ENCODE data around the gene WFDC2. TPM values are rescaled to one million over a fixed set of nuclear protein-coding genes. Genes with fewer than 3 reads are reported as not detected.

WFDC2 gene
- total RNA-seq, 4 donors from 2014 or later = 11.0 to 325 (median 38.8) TPM

DNA sequence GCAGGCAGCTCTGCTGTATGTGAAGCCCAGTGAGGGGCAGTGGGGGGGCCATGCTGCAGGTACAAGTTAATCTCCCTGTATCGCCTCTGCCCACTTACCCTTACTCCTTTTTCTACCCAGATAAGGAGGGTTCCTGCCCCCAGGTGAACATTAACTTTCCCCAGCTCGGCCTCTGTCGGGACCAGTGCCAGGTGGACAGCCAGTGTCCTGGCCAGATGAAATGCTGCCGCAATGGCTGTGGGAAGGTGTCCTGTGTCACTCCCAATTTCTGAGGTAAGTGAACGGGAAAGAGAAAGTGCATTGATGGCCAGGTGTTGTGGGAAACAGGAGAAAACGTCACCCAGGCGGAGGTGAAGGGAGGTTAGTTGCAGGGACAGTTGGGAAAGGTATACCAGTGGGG is 10.3 kb downstream of the WFDC2 start:
- in situ Hi-C loops (cut with MboI; ENCODE audit: low pct_ligation_motif_present in 1 of 4, low pct_unique_long_range_greater_than_20kb in 1 of 4, low sequenced_read_pairs in 3 of 4) (no loop called here), intact Hi-C loops (cut with DNase I; ENCODE audit: low total_unique reads) (no loop called here)
- WGBS, 2 donors (ENCODE audit: low coverage in 1 of 2) = 88 to 95% methylated on average over 7 of the region's 7 CpGs
- no peak for TF ChIP-seq POLR2A (IDR thresholded peaks at IDR 0.05)
- TF ChIP-seq EP300 (IDR thresholded peaks at IDR 0.05; ENCODE audit: low read depth) = no peak
- TF ChIP-seq POLR2AphosphoS5 (IDR thresholded peaks at IDR 0.05) = no peak
- TF ChIP-seq CTCF (IDR thresholded peaks at IDR 0.05) = no peak
- Histone ChIP-seq H3K36me3 (no peaks in the 10 kb centered on the region), H3K4me1 (peaks cover 0 to 4% (median 0%) of the 10 kb centered on the region in 4 donors), H3K9me3 (no peaks in the 10 kb centered on the region), H3K27me3 (no peaks in the 10 kb centered on the region), H3K4me3 (no peak overlapping the region), H3K27ac (no peak overlapping the region)
- DNase-seq = no peak

DNA sequence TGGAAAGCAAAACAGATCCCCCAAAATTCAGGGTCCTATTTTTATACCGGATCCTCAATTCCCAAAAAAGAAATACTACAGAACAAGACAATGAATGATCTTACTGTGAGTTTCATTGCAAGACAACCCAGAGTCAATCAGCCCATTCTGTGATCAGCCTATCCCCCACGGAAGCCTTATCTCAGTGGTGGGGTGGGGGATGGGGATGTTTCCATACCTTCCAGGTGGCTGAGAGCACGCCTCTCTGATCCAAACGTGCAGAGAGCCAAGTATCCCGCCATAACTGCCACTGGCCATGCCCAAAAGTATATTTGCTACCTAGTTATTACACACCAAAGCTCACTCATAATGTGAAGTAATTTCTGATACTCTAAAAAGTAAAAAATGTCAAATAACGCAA is 15.1 kb downstream of the WFDC2 start:
- intact Hi-C loops (cut with DNase I; ENCODE audit: low total_unique reads) = no loop called here
- peaks cover 6% of the 10 kb centered on the region for H3K27me3 ChIP-seq
- 38 to 50% methylated on average over 1 to 6 of the region's 6 CpGs for WGBS, 2 donors (ENCODE audit: low coverage in 1 of 2)
- no peak overlapping the region for H3K4me3 ChIP-seq
- peaks cover 0 to 4% (median 0%) of the 10 kb centered on the region in 4 donors for H3K4me1 ChIP-seq
- H3K27ac ChIP-seq = peak overlapping the region in 2 of 4 donors; percentile 11 to 40
- H3K36me3 ChIP-seq = no peaks in the 10 kb centered on the region
- H3K9me3 ChIP-seq = no peaks in the 10 kb centered on the region
- DNase-seq = peak; percentile 34
- in situ Hi-C loops (cut with MboI; ENCODE audit: low pct_ligation_motif_present in 1 of 4, low pct_unique_long_range_greater_than_20kb in 1 of 4, low sequenced_read_pairs in 3 of 4) = no loop called here
- TF ChIP-seq POLR2AphosphoS5 (IDR thresholded peaks at IDR 0.05) = no peak
- TF ChIP-seq CTCF (IDR thresholded peaks at IDR 0.05) = no peak
- no peak for TF ChIP-seq EP300 (IDR thresholded peaks at IDR 0.05; ENCODE audit: low read depth)
- no peak for TF ChIP-seq POLR2A (IDR thresholded peaks at IDR 0.05)

- in situ Hi-C loops (cut with MboI; ENCODE audit: low pct_ligation_motif_present in 1 of 4, low pct_unique_long_range_greater_than_20kb in 1 of 4, low sequenced_read_pairs in 3 of 4) = no loop called here
- TF ChIP-seq POLR2A (IDR thresholded peaks at IDR 0.05) (no peak), EP300 (IDR thresholded peaks at IDR 0.05; ENCODE audit: low read depth) (no peak), POLR2AphosphoS5 (IDR thresholded peaks at IDR 0.05) (no peak), CTCF (IDR thresholded peaks at IDR 0.05) (no peak)
These were observed 15.8 kb downstream of the WFDC2 start for GRCh38 chr20:45485388-45485787.

GRCh38 chr20:45487231-45487635 is 17.7 kb downstream of the WFDC2 start:
- Histone ChIP-seq H3K27ac (no peak overlapping the region), H3K36me3 (no peaks in the 10 kb centered on the region), H3K4me1 (peaks cover 0 to 4% (median 0%) of the 10 kb centered on the region in 4 donors), H3K27me3 (peaks cover 6% of the 10 kb centered on the region), H3K4me3 (no peak overlapping the region), H3K9me3 (no peaks in the 10 kb centered on the region)
- WGBS, 2 donors (ENCODE audit: low coverage in 1 of 2) = 56% methylated on average over 20 of the region's 20 CpGs; no CpG with 5 or more reads in 1 of the 2 donors
- in situ Hi-C loops (cut with MboI; ENCODE audit: low pct_ligation_motif_present in 1 of 4, low pct_unique_long_range_greater_than_20kb in 1 of 4, low sequenced_read_pairs in 3 of 4) = no loop called here
- intact Hi-C loops (cut with DNase I; ENCODE audit: low total_unique reads) = no loop called here
- DNase-seq = no peak
- TF ChIP-seq EP300 (IDR thresholded peaks at IDR 0.05; ENCODE audit: low read depth) (no peak), CTCF (IDR thresholded peaks at IDR 0.05) (peak in 1 of 5 experiments; percentile 10)

More at GRCh38 chr20:45485388-45485787, 15.8 kb downstream of the WFDC2 start:
- Histone ChIP-seq H3K27ac (peak overlapping the region in 1 of 4 donors; percentile 40), H3K36me3 (no peaks in the 10 kb centered on the region), H3K4me1 (peaks cover 0 to 4% (median 0%) of the 10 kb centered on the region in 4 donors), H3K9me3 (no peaks in the 10 kb centered on the region), H3K27me3 (peaks cover 6% of the 10 kb centered on the region), H3K4me3 (no peak overlapping the region)
- WGBS, 2 donors (ENCODE audit: low coverage in 1 of 2) = 44 to 46% methylated on average over 4 of the region's 4 CpGs
- DNase-seq = no peak
- intact Hi-C loops (cut with DNase I; ENCODE audit: low total_unique reads) = no loop called here

Measured in transverse colon (tissue), 4 donors.